ENCODE data around the gene CHP2. TPM values are rescaled to one million over a fixed set of nuclear protein-coding genes. Genes with fewer than 3 reads are reported as not detected.
"Not testable (repeated sequence)": the region's sequence is repeated elsewhere in the genome, so short reads cannot be mapped to it uniquely, and the experiment has no call there.

CHP2 gene
- total RNA-seq, 1 donor from 2014 or later: 0.80 TPM

- no peak for TF ChIP-seq CTCF (IDR thresholded peaks at IDR 0.05)
- Histone ChIP-seq H3K4me1 (no peaks in the 10 kb centered on the region), H3K27me3 (ENCODE audit: low read depth) (peaks cover 48% of the 10 kb centered on the region), H3K4me3 (no peak overlapping the region), H3K9me3 (peaks cover 6% of the 10 kb centered on the region), H3K27ac (no peak overlapping the region), H3K36me3 (no peaks in the 10 kb centered on the region)
- ATAC-seq (no peak), DNase-seq (no peak)
- intact Hi-C loops (cut with DNase I): no loop called here
These were observed 44.3 kb upstream of the CHP2 start for GRCh38 chr16:23710504-23710903.

- Histone ChIP-seq H3K9me3 (peaks cover 6% of the 10 kb centered on the region), H3K36me3 (no peaks in the 10 kb centered on the region), H3K4me1 (no peaks in the 10 kb centered on the region), H3K27me3 (ENCODE audit: low read depth) (peaks cover 48% of the 10 kb centered on the region), H3K4me3 (no peak overlapping the region), H3K27ac (no peak overlapping the region)
- no peak for DNase-seq
- intact Hi-C loops (cut with DNase I): no loop called here
- ATAC-seq: peak in 1 of 2 donors; percentile 46
- TF ChIP-seq CTCF (IDR thresholded peaks at IDR 0.05): no peak
These were observed 43.0 kb upstream of the CHP2 start for GRCh38 chr16:23711785-23712184.

- no peak for TF ChIP-seq CTCF (IDR thresholded peaks at IDR 0.05)
- DNase-seq (no peak), ATAC-seq (peak in 1 of 2 donors; percentile 46)
- Histone ChIP-seq H3K9me3 (peaks cover 6% of the 10 kb centered on the region), H3K36me3 (no peaks in the 10 kb centered on the region), H3K4me1 (no peaks in the 10 kb centered on the region), H3K27me3 (ENCODE audit: low read depth) (peaks cover 48% of the 10 kb centered on the region), H3K27ac (no peak within 1 kb of the TSS), H3K4me3 (no peak within 1 kb of the TSS)
- intact Hi-C loops (cut with DNase I): no loop called here
These were observed 41.9 kb upstream of the CHP2 start, which contains the start of gene ERN2 for GRCh38 chr16:23712976-23713375. TSS of gene ERN2 (minus strand) at chr16:23713222. CDS start at chr16:23713187, 35 bp downstream.

- Histone ChIP-seq H3K36me3 (no peaks in the 10 kb centered on the region), H3K4me3 (no peak overlapping the region), H3K27me3 (ENCODE audit: low read depth) (peaks cover 38% of the 10 kb centered on the region), H3K4me1 (no peaks in the 10 kb centered on the region), H3K9me3 (no peaks in the 10 kb centered on the region), H3K27ac (no peak overlapping the region)
- ATAC-seq (no peak), DNase-seq (no peak)
- intact Hi-C loops (cut with DNase I): no loop called here
- TF ChIP-seq CTCF (IDR thresholded peaks at IDR 0.05): no peak
These were observed 38.3 kb upstream of the CHP2 start for GRCh38 chr16:23716484-23716883.

- not testable (repeated sequence) for H3K27ac ChIP-seq; H3K36me3 ChIP-seq; H3K27me3 ChIP-seq (ENCODE audit: low read depth); H3K4me3 ChIP-seq; ATAC-seq; DNase-seq; H3K4me1 ChIP-seq
- intact Hi-C loops (cut with DNase I): loop anchor here (10.0 kb wide), 1 partner anchor 72 kb away; no protein-coding TSS in a partner anchor
- peaks cover 14% of the 10 kb centered on the region for H3K9me3 ChIP-seq
These were observed 32.1 kb upstream of the CHP2 start for GRCh38 chr16:23722613-23723240.

- intact Hi-C loops (cut with DNase I): loop anchor here (10.0 kb wide), 1 partner anchor 71 kb away; no protein-coding TSS in a partner anchor
- Histone ChIP-seq H3K27ac (no peak overlapping the region), H3K4me1 (no peaks in the 10 kb centered on the region), H3K4me3 (no peak overlapping the region), H3K36me3 (no peaks in the 10 kb centered on the region), H3K27me3 (ENCODE audit: low read depth) (no peaks in the 10 kb centered on the region), H3K9me3 (peaks cover 14% of the 10 kb centered on the region)
- no peak for TF ChIP-seq CTCF (IDR thresholded peaks at IDR 0.05)
- DNase-seq: no peak
- ATAC-seq: no peak
These were observed 30.6 kb upstream of the CHP2 start for GRCh38 chr16:23724096-23724784.
